ENCODE results near the gene CYP3A5. TPM values are rescaled to one million over a fixed set of nuclear protein-coding genes. Genes with fewer than 3 reads are reported as not detected.

The CYP3A5 gene
- total and polyA plus RNA-seq, 11 donors = 0.06 to 0.52 (median 0.23) TPM; not detected in 6

GRCh38 chr7:99677013-99677647 lies 2.7 kb downstream of the CYP3A5 start:
- 86 to 88% (median 88%) methylated on average over 4 of the region's 4 CpGs for WGBS, 4 donors
- intact Hi-C loops (cut with DNase I) = no loop called here
- TF ChIP-seq, protein P1, sequence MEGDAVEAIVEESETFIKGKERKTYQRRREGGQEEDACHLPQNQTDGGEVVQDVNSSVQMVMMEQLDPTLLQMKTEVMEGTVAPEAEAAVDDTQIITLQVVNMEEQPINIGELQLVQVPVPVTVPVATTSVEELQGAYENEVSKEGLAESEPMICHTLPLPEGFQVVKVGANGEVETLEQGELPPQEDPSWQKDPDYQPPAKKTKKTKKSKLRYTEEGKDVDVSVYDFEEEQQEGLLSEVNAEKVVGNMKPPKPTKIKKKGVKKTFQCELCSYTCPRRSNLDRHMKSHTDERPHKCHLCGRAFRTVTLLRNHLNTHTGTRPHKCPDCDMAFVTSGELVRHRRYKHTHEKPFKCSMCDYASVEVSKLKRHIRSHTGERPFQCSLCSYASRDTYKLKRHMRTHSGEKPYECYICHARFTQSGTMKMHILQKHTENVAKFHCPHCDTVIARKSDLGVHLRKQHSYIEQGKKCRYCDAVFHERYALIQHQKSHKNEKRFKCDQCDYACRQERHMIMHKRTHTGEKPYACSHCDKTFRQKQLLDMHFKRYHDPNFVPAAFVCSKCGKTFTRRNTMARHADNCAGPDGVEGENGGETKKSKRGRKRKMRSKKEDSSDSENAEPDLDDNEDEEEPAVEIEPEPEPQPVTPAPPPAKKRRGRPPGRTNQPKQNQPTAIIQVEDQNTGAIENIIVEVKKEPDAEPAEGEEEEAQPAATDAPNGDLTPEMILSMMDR (IDR thresholded peaks at IDR 0.05) = no peak
- TF ChIP-seq POLR2A (IDR thresholded peaks at IDR 0.05) = no peak
- Histone ChIP-seq H3K4me3 (no peak overlapping the region), H3K27ac (no peak overlapping the region), H3K27me3 (no peaks in the 10 kb centered on the region), H3K36me3 (no peaks in the 10 kb centered on the region), H3K9me3 (peaks cover 0 to 7% (median 0%) of the 10 kb centered on the region in 12 donors), H3K4me1 (no peaks in the 10 kb centered on the region)
- DNase-seq (no peak), ATAC-seq (no peak)

DNA sequence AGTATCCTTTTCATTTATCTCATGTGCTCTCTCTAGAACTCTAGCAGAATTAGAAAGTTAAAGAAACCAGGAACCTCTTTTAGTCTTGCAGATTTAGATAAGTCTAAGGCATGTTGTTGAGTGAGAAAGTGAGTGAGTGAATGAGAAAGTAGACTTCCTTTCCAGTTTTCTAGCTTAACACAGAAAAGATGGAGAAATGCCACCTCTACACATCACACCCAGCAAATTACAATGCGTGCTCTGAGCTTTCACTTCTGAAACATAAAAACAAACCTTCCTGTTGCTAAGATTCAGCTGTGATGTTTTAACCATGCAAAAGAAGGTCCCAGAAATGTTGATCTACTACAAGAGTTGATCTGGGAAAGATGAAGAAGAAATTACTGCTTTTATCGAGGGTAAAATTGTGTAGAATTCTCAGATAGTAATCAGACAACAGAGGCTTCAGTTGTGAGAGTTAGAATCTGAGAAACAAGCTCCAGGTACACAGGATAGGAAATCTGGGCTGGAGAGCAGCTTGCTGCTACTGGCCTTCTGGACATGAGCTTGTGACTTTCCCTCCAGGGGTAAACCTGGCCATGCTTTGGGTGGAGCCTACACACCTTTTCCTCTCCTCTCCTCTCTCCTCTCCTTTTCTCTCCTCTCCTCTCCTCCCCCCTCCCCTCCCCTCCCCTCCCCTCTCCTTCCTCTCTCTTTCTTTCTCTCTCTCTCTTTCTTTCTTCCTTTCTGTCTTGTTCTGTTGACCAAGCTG lies 4.6 kb downstream of the CYP3A5 start:
- Histone ChIP-seq H3K9me3 (no peaks in the 10 kb centered on the region), H3K4me1 (no peaks in the 10 kb centered on the region), H3K4me3 (no peak overlapping the region), H3K27me3 (no peaks in the 10 kb centered on the region), H3K27ac (no peak overlapping the region), H3K36me3 (no peaks in the 10 kb centered on the region)
- TF ChIP-seq, protein P1 (IDR thresholded peaks at IDR 0.05) = no peak
- no peak for TF ChIP-seq POLR2A (IDR thresholded peaks at IDR 0.05)
- intact Hi-C loops (cut with DNase I) = no loop called here
- DNase-seq (no peak), ATAC-seq (no peak)
- WGBS, 4 donors = 74 to 86% (median 80%) methylated on average over 2 of the region's 2 CpGs

DNA sequence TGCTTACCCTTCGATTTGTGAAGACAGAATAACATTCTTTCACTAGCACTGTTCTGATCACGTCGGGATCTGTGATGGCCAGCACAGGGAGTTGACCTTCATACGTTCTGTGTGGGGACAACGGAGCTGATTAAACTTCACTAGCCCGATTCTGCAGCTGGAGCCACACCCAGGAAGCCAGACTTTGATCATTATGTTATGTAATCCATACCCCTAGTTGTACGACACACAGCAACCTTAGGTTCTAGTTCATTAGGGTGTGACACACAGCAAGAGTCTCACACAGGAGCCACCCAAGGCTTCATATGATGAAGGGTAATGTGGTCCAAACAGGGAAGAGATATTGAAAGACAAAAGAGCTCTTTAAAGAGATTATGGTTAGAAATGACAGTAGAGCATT lies 7.2 kb downstream of the CYP3A5 start:
- Histone ChIP-seq H3K36me3 (peaks cover 0 to 5% (median 0%) of the 10 kb centered on the region in 9 donors), H3K27me3 (no peaks in the 10 kb centered on the region), H3K27ac (no peak overlapping the region), H3K4me1 (no peaks in the 10 kb centered on the region), H3K4me3 (no peak overlapping the region), H3K9me3 (no peaks in the 10 kb centered on the region)
- intact Hi-C loops (cut with DNase I) = no loop called here
- ATAC-seq (no peak), DNase-seq (no peak)
- 89 to 93% (median 92%) methylated on average over 7 of the region's 7 CpGs for WGBS, 4 donors
- TF ChIP-seq POLR2A (IDR thresholded peaks at IDR 0.05) = no peak
- TF ChIP-seq, protein P1 (IDR thresholded peaks at IDR 0.05) = no peak

DNA sequence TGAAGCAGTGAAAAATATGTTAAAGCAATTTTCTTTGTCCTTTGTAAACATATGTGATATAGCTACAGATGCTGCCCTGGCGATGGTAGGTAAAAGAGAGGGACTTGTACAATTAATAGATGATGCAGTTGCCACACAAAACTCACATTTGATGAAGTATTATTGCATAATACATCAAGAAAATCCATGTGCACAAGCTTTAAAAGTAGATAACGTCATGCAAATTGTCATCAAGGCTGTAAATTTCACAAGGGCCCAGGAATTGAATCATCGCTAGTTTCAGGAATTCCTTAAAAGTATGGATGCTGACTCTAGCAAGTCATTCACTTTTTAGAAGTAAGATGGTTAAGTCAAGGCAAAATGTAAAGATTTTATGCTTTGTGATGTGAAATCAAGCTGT lies 10.0 kb downstream of the CYP3A5 start:
- intact Hi-C loops (cut with DNase I) = no loop called here
- H3K27me3 ChIP-seq = no peaks in the 10 kb centered on the region
- 93 to 95% (median 94%) methylated on average over 3 of the region's 3 CpGs for WGBS, 4 donors
- H3K27ac ChIP-seq = no peak overlapping the region
- DNase-seq (no peak), ATAC-seq (no peak)
- peaks cover 0 to 5% (median 0%) of the 10 kb centered on the region in 12 donors for H3K4me1 ChIP-seq
- H3K4me3 ChIP-seq = no peak overlapping the region
- peaks cover 0 to 5% (median 1%) of the 10 kb centered on the region in 9 donors for H3K36me3 ChIP-seq
- TF ChIP-seq POLR2A (IDR thresholded peaks at IDR 0.05) = no peak
- TF ChIP-seq, protein P1 (IDR thresholded peaks at IDR 0.05) = no peak
- no peaks in the 10 kb centered on the region for H3K9me3 ChIP-seq
